ENCODE data around the gene MYO1H.
"Not testable (repeated sequence)": the region's sequence is repeated elsewhere in the genome, so short reads cannot be mapped to it uniquely, and the experiment has no call there.

MYO1H gene

DNA sequence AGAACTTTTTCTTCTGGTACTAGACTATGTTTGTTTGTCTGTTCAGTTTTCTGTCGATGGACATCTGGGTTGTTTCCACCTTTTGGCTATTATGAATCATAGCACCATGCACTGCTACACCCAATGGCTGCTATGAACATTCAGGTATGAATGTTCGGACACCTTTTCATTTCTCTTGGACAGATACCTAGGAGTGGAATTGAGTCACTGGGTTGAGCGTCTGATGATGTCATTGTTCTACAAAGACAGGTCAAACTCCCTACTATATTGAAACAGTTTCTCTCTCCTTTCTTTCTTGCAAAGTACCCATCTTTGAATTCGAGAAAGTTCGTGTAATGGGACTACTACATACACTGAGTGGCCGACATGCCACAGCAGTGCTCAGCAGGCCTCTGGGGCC lies 84.7 kb downstream of the MYO1H start:
- TF ChIP-seq, protein P1, sequence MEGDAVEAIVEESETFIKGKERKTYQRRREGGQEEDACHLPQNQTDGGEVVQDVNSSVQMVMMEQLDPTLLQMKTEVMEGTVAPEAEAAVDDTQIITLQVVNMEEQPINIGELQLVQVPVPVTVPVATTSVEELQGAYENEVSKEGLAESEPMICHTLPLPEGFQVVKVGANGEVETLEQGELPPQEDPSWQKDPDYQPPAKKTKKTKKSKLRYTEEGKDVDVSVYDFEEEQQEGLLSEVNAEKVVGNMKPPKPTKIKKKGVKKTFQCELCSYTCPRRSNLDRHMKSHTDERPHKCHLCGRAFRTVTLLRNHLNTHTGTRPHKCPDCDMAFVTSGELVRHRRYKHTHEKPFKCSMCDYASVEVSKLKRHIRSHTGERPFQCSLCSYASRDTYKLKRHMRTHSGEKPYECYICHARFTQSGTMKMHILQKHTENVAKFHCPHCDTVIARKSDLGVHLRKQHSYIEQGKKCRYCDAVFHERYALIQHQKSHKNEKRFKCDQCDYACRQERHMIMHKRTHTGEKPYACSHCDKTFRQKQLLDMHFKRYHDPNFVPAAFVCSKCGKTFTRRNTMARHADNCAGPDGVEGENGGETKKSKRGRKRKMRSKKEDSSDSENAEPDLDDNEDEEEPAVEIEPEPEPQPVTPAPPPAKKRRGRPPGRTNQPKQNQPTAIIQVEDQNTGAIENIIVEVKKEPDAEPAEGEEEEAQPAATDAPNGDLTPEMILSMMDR (conservative IDR thresholded peaks at IDR 0.05; ENCODE audit: low read depth, low read length): no peak
- H3K4me3 ChIP-seq (ENCODE audit: low read depth, low read length): no peak overlapping the region
- no peak for DNase-seq (ENCODE audit: low read depth)

DNA sequence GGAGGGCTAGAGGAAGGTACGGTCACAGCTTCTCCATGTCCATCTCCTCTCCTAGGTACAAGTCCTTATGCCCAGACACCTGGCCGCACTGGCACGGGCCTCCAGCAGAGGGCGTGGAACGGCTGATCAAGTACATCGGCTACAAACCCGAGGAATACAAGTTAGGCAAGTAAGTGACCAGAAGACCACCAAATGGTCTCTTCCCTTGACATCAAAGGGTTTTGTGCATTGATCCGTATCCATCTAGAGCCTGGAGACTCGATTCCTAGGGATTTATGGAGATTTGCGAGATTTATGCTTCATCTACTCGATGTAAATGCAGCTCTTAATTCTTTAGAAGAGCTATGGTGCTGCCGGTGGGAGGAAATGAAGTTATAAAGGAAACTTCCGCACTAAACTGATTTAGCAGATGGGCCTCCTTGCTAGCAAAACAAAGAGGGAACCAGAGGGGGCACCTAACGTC lies 85.2 kb downstream of the MYO1H start:
- peak; percentile 93 for DNase-seq (ENCODE audit: low read depth)
- TF ChIP-seq, protein P1 (conservative IDR thresholded peaks at IDR 0.05; ENCODE audit: low read depth, low read length): peak; percentile 96
- H3K4me3 ChIP-seq (ENCODE audit: low read depth, low read length): no peak overlapping the region

DNA sequence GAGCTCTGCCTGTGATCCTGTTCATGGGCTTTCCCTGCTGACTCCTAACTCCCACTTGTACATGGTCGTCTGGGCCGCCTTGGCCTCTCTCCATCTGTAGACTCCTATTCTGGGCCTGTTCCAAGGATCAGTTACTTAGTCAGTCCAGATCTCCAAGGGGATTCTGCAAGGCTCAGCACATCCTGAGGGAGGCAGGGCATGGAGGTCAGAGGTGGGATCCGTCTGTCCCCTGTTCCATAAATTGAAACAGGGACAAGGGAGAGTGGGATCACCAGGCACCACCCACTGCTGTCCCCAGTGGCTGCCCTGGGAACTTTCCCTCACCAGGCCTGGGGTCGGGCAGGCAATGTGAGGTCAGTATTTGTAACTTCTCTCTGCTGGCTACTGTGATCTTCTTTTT lies 85.9 kb downstream of the MYO1H start:
- DNase-seq (ENCODE audit: low read depth): no peak
- no peak overlapping the region for H3K4me3 ChIP-seq (ENCODE audit: low read depth, low read length)
- TF ChIP-seq, protein P1 (conservative IDR thresholded peaks at IDR 0.05; ENCODE audit: low read depth, low read length): peak; percentile 49

DNA sequence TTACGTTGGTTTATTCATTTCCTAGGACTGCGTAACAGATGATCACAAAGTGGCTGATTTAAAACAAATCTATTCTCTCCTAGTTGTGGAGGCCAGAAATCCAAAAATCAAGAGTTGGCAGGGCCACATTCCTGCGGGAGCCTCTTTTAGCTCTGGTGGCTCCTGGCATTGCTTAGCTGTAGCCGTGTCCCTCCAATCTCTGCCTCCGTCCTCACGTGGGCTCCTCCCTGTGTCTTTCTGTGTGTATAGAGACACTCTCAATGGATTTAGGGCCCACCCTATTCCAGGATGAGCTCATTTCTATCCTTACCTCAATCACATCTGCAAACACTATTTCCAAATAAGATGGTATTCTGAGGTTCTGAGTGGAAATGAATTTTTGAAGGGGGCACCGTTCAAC lies 86.9 kb downstream of the MYO1H start:
- no peak overlapping the region for H3K4me3 ChIP-seq (ENCODE audit: low read depth, low read length)
- TF ChIP-seq, protein P1 (conservative IDR thresholded peaks at IDR 0.05; ENCODE audit: low read depth, low read length): no peak
- no peak for DNase-seq (ENCODE audit: low read depth)

DNA sequence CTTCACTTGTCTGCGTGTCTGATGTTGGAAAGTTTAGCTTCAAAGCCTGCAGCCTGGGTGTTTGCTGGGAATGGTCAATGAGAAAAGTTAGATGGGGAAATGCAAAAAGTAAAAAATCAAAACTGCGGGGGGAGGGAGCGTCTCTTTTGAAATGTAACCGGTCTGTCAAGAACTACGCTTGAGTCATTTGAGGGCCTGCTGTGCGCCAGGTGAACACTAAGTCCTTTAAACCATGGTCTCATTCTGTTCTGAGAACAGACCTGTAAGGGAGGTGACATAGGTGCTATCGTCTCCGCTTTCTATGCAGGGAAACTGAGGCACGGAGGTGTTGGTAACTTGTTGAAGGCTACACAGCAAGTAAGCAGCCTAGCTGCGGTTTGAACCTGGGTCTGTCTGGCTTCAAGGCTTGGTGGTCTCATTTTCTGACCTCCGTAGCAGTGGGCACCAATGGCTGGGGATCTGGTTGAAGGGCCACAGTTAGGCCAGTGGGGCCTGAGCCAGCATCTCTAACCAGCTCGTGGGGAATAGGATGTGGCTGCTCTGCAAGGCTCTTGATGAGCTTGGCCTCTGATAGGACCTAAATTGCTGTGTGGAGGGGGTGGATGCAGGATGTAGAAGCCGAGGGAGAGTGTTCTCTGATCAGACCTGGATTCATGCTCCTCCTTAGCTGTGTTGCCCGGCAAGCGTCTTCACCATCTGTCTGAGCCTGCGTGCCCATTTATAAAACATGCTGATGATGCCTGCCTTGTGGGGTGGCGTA lies 87.9 kb downstream of the MYO1H start:
- no peak overlapping the region for H3K4me3 ChIP-seq (ENCODE audit: low read depth, low read length)
- no peak for DNase-seq (ENCODE audit: low read depth)
- TF ChIP-seq, protein P1 (conservative IDR thresholded peaks at IDR 0.05; ENCODE audit: low read depth, low read length): no peak

DNA sequence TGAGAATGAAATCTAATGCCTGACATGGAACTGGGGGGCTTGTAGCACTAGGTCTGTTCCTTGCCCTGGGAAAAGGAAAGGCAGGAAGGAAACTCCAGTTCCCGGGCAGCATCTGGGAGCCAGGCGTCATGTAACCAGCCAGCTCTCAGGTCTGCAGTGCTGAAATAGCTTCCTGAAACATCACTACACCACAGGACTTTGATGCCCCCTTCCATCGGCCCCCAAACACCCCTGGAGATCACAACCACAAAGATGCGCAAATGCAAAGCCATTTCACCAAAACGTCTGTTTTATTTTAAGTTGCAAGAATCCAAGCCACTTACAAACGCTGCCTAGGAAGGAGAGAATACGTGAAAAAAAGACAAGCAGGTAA lies 88.5 kb downstream of the MYO1H start:
- TF ChIP-seq, protein P1 (conservative IDR thresholded peaks at IDR 0.05; ENCODE audit: low read depth, low read length): no peak
- H3K4me3 ChIP-seq (ENCODE audit: low read depth, low read length): no peak overlapping the region
- no peak for DNase-seq (ENCODE audit: low read depth)

DNA sequence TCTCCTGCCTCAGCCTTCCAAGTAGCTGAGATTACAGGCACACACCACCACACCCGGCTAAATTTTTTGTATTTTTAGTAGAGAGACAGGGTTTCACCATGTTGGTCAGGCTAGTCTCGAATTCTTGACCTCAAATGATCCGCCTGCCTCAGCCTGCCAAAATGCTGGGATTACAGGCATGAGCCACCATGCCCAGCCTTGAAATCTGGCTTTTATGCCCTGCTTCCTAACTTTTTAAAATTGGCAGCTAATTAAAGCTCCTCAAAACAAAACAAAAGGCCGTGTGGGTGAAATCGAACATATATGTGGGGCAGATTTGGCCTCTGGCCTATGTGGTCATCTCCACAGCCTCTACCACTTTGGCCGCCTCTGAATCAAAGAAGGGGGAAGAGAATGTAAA lies 91.5 kb downstream of the MYO1H start:
- TF ChIP-seq, protein P1 (conservative IDR thresholded peaks at IDR 0.05; ENCODE audit: low read depth, low read length): no peak
- no peak overlapping the region for H3K4me3 ChIP-seq (ENCODE audit: low read depth, low read length)
- DNase-seq (ENCODE audit: low read depth): no peak

DNA sequence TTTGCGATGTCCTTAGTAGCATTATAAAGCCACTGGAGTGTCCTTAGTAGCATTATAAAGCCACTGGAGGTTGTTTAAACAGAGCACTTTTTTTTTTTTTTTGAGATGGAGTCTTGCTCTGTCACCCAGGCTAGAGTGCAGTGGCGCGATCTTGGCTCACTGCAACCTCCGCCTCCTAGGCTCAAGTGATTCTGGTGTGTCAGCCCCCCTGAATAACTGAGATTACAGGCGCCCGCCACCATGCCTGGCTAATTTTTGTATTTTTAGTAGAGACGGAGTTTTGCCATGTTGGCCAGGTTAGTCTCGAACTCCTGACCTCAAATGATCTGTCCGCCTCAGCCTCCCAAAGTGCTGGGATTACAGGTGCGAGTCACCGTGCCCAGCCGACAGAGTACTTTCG lies 92.3 kb downstream of the MYO1H start:
- H3K4me3 ChIP-seq (ENCODE audit: low read depth, low read length); DNase-seq (ENCODE audit: low read depth): not testable (repeated sequence)
